Measurements from ENCODE around the gene TMEM196. TPM values are rescaled to one million over a fixed set of nuclear protein-coding genes. Genes with fewer than 3 reads are reported as not detected.
A peak's percentile ranks its signal among the peaks of the same experiment; 100 is the strongest.

Gene TMEM196
- total and polyA plus RNA-seq, 2 donors (not counting 1 experiment from before 2014, with no cell fraction given), result not detected

GRCh38 chr7:19772306-19772705 lies 1.1 kb downstream of the TMEM196 start:
- H2AFZ ChIP-seq (ENCODE audit: insufficient read depth, low read depth, low read length, poor library complexity, severe bottlenecking), result no peak overlapping the region
- H3K36me3 ChIP-seq (replicated peaks in 1 of 2; ENCODE audit: control extremely low read depth in 1 of 2, control insufficient read depth in 1 of 2, extremely low read depth in 1 of 2, insufficient read depth in 2 of 2, low read length in 1 of 2), result no peaks in the 10 kb centered on the region
- H3K4me1 ChIP-seq (ENCODE audit: control insufficient read depth in 2 of 2, insufficient read depth in 2 of 2, low read length in 2 of 2), result peaks cover 7 to 16% of the 10 kb centered on the region in 2 donors
- no peak overlapping the region for H3K27ac ChIP-seq (ENCODE audit: low read length in 2 of 2)
- peaks cover 14% of the 10 kb centered on the region for H3K4me1 Mint-ChIP-seq
- 7% methylated on average over 14 of the region's 17 CpGs for WGBS (ENCODE audit: insufficient coverage)
- H3K27ac Mint-ChIP-seq, result no peak overlapping the region
- peaks cover 0 to 40% (median 24%) of the 10 kb centered on the region in 4 experiments for H3K27me3 ChIP-seq (replicated peaks in 1 of 4; ENCODE audit: control extremely low read depth in 1 of 4, control insufficient read depth in 3 of 4, insufficient read depth in 4 of 4, low read length in 3 of 4)
- DNase-seq, result no peak
- H3K27me3 Mint-ChIP-seq, result peaks cover 39% of the 10 kb centered on the region
- TF ChIP-seq EZH2 (IDR thresholded peaks at IDR 0.05; ENCODE audit: borderline replicate concordance, insufficient read depth, low read depth, low read length, poor library complexity, severe bottlenecking), result no peak
- TF ChIP-seq, protein P1, sequence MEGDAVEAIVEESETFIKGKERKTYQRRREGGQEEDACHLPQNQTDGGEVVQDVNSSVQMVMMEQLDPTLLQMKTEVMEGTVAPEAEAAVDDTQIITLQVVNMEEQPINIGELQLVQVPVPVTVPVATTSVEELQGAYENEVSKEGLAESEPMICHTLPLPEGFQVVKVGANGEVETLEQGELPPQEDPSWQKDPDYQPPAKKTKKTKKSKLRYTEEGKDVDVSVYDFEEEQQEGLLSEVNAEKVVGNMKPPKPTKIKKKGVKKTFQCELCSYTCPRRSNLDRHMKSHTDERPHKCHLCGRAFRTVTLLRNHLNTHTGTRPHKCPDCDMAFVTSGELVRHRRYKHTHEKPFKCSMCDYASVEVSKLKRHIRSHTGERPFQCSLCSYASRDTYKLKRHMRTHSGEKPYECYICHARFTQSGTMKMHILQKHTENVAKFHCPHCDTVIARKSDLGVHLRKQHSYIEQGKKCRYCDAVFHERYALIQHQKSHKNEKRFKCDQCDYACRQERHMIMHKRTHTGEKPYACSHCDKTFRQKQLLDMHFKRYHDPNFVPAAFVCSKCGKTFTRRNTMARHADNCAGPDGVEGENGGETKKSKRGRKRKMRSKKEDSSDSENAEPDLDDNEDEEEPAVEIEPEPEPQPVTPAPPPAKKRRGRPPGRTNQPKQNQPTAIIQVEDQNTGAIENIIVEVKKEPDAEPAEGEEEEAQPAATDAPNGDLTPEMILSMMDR (IDR thresholded peaks at IDR 0.05), result no peak
- ChIA-PET CTCF (interaction anchor here (1.2 to 1.3 kb wide), 2 partner anchors 14 to 25 kb away, joined by 3 read pairs; no protein-coding TSS in a partner anchor), POLR2A (no interaction called here)
- intact Hi-C loops (cut with micrococcal nuclease), result no loop called here
- no peak overlapping the region for H3K9ac ChIP-seq (ENCODE audit: low read length)
- H3K79me2 ChIP-seq (ENCODE audit: control insufficient read depth, insufficient read depth, low read length), result no peaks in the 10 kb centered on the region
- no peaks in the 10 kb centered on the region for H4K20me1 ChIP-seq (ENCODE audit: control insufficient read depth, insufficient read depth, low read length, poor library complexity, severe bottlenecking)
- ATAC-seq (ENCODE audit: low read depth), result no peak
- peak overlapping the region; percentile 51 for H3K4me3 Mint-ChIP-seq
- no peaks in the 10 kb centered on the region for H3K9me3 ChIP-seq (ENCODE audit: control extremely low read depth in 1 of 3, control insufficient read depth in 2 of 3, insufficient read depth in 1 of 3, low read length in 2 of 3)
- H3K4me3 ChIP-seq (ENCODE audit: control extremely low read depth in 1 of 5, extremely low read depth in 1 of 5, insufficient read depth in 1 of 5, low read depth in 2 of 5, low read length in 4 of 5), result peak overlapping the region in 1 of 5 experiments; percentile 6
- no peaks in the 10 kb centered on the region for H3K9me3 Mint-ChIP-seq (ENCODE audit: insufficient read depth)
- H3K4me2 ChIP-seq (replicated peaks; ENCODE audit: low read depth, low read length, poor library complexity, severe bottlenecking), result peak overlapping the region; percentile 49

DNA sequence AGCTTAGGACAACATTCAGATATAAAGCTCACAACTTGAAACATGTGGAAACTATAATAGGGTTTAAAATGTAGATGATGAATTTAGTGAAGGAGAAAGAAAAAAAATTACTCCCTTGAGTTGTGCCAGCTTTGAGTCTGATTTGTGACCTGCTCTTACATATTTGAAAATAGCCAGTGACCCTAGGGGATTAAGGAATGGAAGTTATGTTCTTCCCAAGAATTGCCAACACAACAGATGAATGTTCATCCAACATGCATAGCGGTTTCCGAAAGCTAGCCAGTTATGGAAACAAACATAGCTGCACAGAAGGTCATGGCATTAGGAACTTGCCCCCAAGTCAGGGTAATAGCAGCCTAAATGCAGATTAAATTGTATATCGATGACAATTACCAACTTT lies 10.8 kb downstream of the TMEM196 start:
- ChIA-PET CTCF (interaction anchor here (1.3 to 1.6 kb wide), 2 partner anchors 9 to 11 kb away, joined by 5 to 7 read pairs; no protein-coding TSS in a partner anchor), POLR2A (no interaction called here)
- no peaks in the 10 kb centered on the region for H3K4me1 ChIP-seq (ENCODE audit: control insufficient read depth in 2 of 2, insufficient read depth in 2 of 2, low read length in 2 of 2)
- peaks cover 18% of the 10 kb centered on the region for H3K27me3 Mint-ChIP-seq
- peaks cover 0 to 4% (median 0%) of the 10 kb centered on the region in 4 experiments for H3K27me3 ChIP-seq (replicated peaks in 1 of 4; ENCODE audit: control extremely low read depth in 1 of 4, control insufficient read depth in 3 of 4, insufficient read depth in 4 of 4, low read length in 3 of 4)
- H4K20me1 ChIP-seq (ENCODE audit: control insufficient read depth, insufficient read depth, low read length, poor library complexity, severe bottlenecking), result no peaks in the 10 kb centered on the region
- no peak overlapping the region for H2AFZ ChIP-seq (ENCODE audit: insufficient read depth, low read depth, low read length, poor library complexity, severe bottlenecking)
- H3K9me3 ChIP-seq (ENCODE audit: control extremely low read depth in 1 of 3, control insufficient read depth in 2 of 3, insufficient read depth in 1 of 3, low read length in 2 of 3), result no peaks in the 10 kb centered on the region
- H3K4me3 Mint-ChIP-seq, result no peak overlapping the region
- no peaks in the 10 kb centered on the region for H3K4me1 Mint-ChIP-seq
- no peaks in the 10 kb centered on the region for H3K79me2 ChIP-seq (ENCODE audit: control insufficient read depth, insufficient read depth, low read length)
- H3K27ac Mint-ChIP-seq, result no peak overlapping the region
- H3K36me3 ChIP-seq (replicated peaks in 1 of 2; ENCODE audit: control extremely low read depth in 1 of 2, control insufficient read depth in 1 of 2, extremely low read depth in 1 of 2, insufficient read depth in 2 of 2, low read length in 1 of 2), result no peaks in the 10 kb centered on the region
- H3K9me3 Mint-ChIP-seq (ENCODE audit: insufficient read depth), result no peaks in the 10 kb centered on the region
- no peak overlapping the region for H3K27ac ChIP-seq (ENCODE audit: low read length in 2 of 2)
- no peak overlapping the region for H3K4me2 ChIP-seq (replicated peaks; ENCODE audit: low read depth, low read length, poor library complexity, severe bottlenecking)
- no peak overlapping the region for H3K9ac ChIP-seq (ENCODE audit: low read length)
- DNase-seq, result no peak
- WGBS (ENCODE audit: insufficient coverage), result 100% methylated on average over 2 of the region's 3 CpGs
- intact Hi-C loops (cut with micrococcal nuclease), result no loop called here
- ATAC-seq (ENCODE audit: low read depth), result no peak
- no peak for TF ChIP-seq EZH2 (IDR thresholded peaks at IDR 0.05; ENCODE audit: borderline replicate concordance, insufficient read depth, low read depth, low read length, poor library complexity, severe bottlenecking)
- TF ChIP-seq, protein P1 (IDR thresholded peaks at IDR 0.05), result no peak
- H3K4me3 ChIP-seq (ENCODE audit: control extremely low read depth in 1 of 5, extremely low read depth in 1 of 5, insufficient read depth in 1 of 5, low read depth in 2 of 5, low read length in 4 of 5), result no peak overlapping the region
